Upper lobe of left lung (tissue), 6 donors: ENCODE data around the gene COMTD1. TPM values are rescaled to one million over a fixed set of nuclear protein-coding genes. Genes with fewer than 3 reads are reported as not detected.
A peak's percentile ranks its signal among the peaks of the same experiment; 100 is the strongest.

Experiments used
- ATAC-seq, 2 donors: fragments of 200-7000 bp; cut with Tn5 transposase; one replicate each; pipeline ENCODE4 v1.9.1; 2022; ENCODE audit warnings: mild to moderate bottlenecking in 2 of 2, moderate library complexity in 2 of 2; ENCODE audit not compliant: low FRiP score in 2 of 2
- DNase-seq, 2 donors: peaks; one replicate each; pipeline ENCODE4 v3.0.0-alpha.2; 2019 to 2020
- H3K27ac ChIP-seq, 4 donors: fragments of 200-600 bp; sonication (generic); one replicate each; pipeline ENCODE4 v1.5.1; 2016 to 2019
- H3K27me3 ChIP-seq, 4 donors: fragments of 200-600 bp; sonication (generic); one replicate each; pipeline ENCODE4 v1.5.1; 2017 to 2019
- H3K36me3 ChIP-seq, 4 donors: fragments of 200-600 bp; sonication (generic); one replicate each; pipeline ENCODE4 v1.5.1; 2016 to 2019
- H3K4me1 ChIP-seq, 4 donors: fragments of 200-600 bp; sonication (generic); one replicate each; pipeline ENCODE4 v1.5.1; 2018 to 2019
- H3K4me3 ChIP-seq, 4 donors: fragments of 200-600 bp; sonication (generic); one replicate each; pipeline ENCODE4 v1.5.1; 2017 to 2019; ENCODE audit warnings: mild to moderate bottlenecking in 2 of 4, moderate library complexity in 1 of 4
- H3K9me3 ChIP-seq, 4 donors: fragments of 200-600 bp; sonication (generic); one replicate each; pipeline ENCODE4 v1.5.1; 2018 to 2019
- CTCF ChIP-seq, 6 experiments: fragments of 450-650 bp in 4 of 6; fragments of 200-600 bp in 2 of 6; sonication (generic) in 2 of 6; IDR thresholded peaks; one replicate each; pipeline ENCODE4 v1.5.1; 2016 to 2019; ENCODE audit warnings: antibody characterized with exemption in 6 of 6
- EP300 ChIP-seq, 4 donors: sonication (generic); formaldehyde crosslinking; IDR thresholded peaks; one replicate each; pipeline ENCODE4 v1.5.1; 2017; ENCODE audit warnings: antibody characterized with exemption in 4 of 4, control low read depth in 2 of 4
- POLR2A ChIP-seq, 4 donors: fragments of 450-650 bp; IDR thresholded peaks; one replicate each; pipeline ENCODE4 v1.5.1; 2016 to 2017; ENCODE audit warnings: antibody characterized with exemption in 4 of 4, mild to moderate bottlenecking in 2 of 4
- POLR2AphosphoS5 ChIP-seq, 2 donors: sonication (generic); formaldehyde crosslinking; IDR thresholded peaks; one replicate each; pipeline ENCODE4 v1.5.1; 2017; ENCODE audit warnings: antibody characterized with exemption in 2 of 2
- WGBS, 2 donors: methylation state at CpG; one replicate each; pipeline ENCODE4 v1.1.5; 2017 to 2018; 5-methylcytosine and 5-hydroxymethylcytosine counted together
- total RNA-seq, 6 donors: library from RNA; depleted of rRNA in 4 of 6; stranded (reverse); fragments of >200 nt in 4 of 6; gene quantifications; one replicate each; pipeline versions ENCODE4 v1.1.0 to v1.2.1, GENCODE V29; 2016 to 2021
- donor health status: DM: no; HTN: no; CAD: no; lungs with moderate emphysema.
- donor health status: DM: no; HTN: yes; CAD: no; lungs with severe emphysema.

The COMTD1 gene
- 10 to 100 TPM; 28.0 to 56.6 (median 35.6) TPM for total RNA-seq

- ATAC-seq = peak; percentile 91 to 94
- H3K4me3 ChIP-seq = peak within 1 kb of the TSS; percentile 61 to 89 (median 74)
- WGBS, 2 donors = 1% methylated on average over 21 to 50 of the region's 76 CpGs
- peaks cover 18 to 20% (median 20%) of the 10 kb centered on the region in 4 donors for H3K4me1 ChIP-seq
- peaks cover 0 to 19% (median 12%) of the 10 kb centered on the region in 4 donors for H3K36me3 ChIP-seq
- TF ChIP-seq CTCF (IDR thresholded peaks at IDR 0.05) = peak; percentile 100
- TF ChIP-seq POLR2A (IDR thresholded peaks at IDR 0.05) = peak in 2 of 4 donors; percentile 24 to 32
- TF ChIP-seq POLR2AphosphoS5 (IDR thresholded peaks at IDR 0.05) = peak; percentile 7 to 48
- no peak for TF ChIP-seq EP300 (IDR thresholded peaks at IDR 0.05)
- peak within 1 kb of the TSS; percentile 87 to 92 (median 88) for H3K27ac ChIP-seq
- no peaks in the 10 kb centered on the region for H3K9me3 ChIP-seq
- peak; percentile 99 to 100 for DNase-seq
- H3K27me3 ChIP-seq = no peaks in the 10 kb centered on the region
Observed at GRCh38 chr10:75235375-75236177, at the start of gene COMTD1. TSS of gene COMTD1 (minus strand) at chr10:75235957. CDS start at chr10:75235928, 29 bp downstream.

- WGBS, 2 donors = 50 to 51% methylated on average over 12 of the region's 12 CpGs
- TF ChIP-seq POLR2AphosphoS5 (IDR thresholded peaks at IDR 0.05) (no peak), CTCF (IDR thresholded peaks at IDR 0.05) (no peak), POLR2A (IDR thresholded peaks at IDR 0.05) (no peak), EP300 (IDR thresholded peaks at IDR 0.05) (no peak)
- DNase-seq (no peak), ATAC-seq (no peak)
- Histone ChIP-seq H3K4me1 (peaks cover 5 to 25% (median 18%) of the 10 kb centered on the region in 4 donors), H3K4me3 (peak overlapping the region in 2 of 4 donors; percentile 2 to 7), H3K9me3 (no peaks in the 10 kb centered on the region), H3K27me3 (no peaks in the 10 kb centered on the region), H3K27ac (peak overlapping the region; percentile 57 to 83 (median 68)), H3K36me3 (no peaks in the 10 kb centered on the region)
Observed at GRCh38 chr10:75283671-75284470, 48.1 kb upstream of the COMTD1 start.

DNA sequence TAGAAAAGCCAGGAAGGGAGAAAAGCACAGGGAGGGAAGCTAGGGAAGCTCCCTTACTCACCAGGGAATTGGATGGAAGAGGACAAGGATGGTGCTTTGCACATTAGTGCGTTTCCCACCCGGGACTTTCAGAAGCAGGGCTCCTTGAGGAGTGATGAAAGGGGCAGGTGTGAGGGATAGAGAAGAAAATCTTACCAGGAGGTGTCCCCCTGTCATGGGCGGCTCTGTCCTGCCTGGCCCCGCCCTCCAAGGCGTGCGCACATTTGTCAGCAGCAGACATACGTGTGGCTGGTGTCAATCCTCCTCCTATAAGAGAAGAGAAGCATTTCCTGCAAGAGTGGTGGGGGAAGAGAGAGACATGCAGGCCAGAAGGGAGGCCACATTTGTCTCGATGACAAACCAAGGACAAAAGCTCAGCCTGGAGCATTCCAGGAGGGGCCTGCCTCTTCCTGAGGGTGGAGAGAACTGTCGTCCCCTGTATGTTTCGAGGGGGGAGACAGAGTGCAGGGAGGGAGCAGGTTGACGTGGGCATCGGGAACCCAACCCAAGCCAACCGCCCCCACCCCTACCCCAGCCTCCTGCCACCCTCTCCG lies 47.4 kb upstream of the COMTD1 start:
- DNase-seq (peak in 1 of 2 donors; percentile 45), ATAC-seq (no peak)
- Histone ChIP-seq H3K4me3 (peak overlapping the region in 2 of 4 donors; percentile 2 to 7), H3K9me3 (no peaks in the 10 kb centered on the region), H3K36me3 (no peaks in the 10 kb centered on the region), H3K27me3 (no peaks in the 10 kb centered on the region), H3K4me1 (peaks cover 5 to 25% (median 18%) of the 10 kb centered on the region in 4 donors), H3K27ac (peak overlapping the region; percentile 57 to 83 (median 68))
- 30 to 42% methylated on average over 12 to 13 of the region's 14 CpGs for WGBS, 2 donors
- TF ChIP-seq EP300 (IDR thresholded peaks at IDR 0.05) (no peak), POLR2AphosphoS5 (IDR thresholded peaks at IDR 0.05) (peak in 1 of 2 donors; percentile 11), POLR2A (IDR thresholded peaks at IDR 0.05) (no peak), CTCF (IDR thresholded peaks at IDR 0.05) (no peak)

DNA sequence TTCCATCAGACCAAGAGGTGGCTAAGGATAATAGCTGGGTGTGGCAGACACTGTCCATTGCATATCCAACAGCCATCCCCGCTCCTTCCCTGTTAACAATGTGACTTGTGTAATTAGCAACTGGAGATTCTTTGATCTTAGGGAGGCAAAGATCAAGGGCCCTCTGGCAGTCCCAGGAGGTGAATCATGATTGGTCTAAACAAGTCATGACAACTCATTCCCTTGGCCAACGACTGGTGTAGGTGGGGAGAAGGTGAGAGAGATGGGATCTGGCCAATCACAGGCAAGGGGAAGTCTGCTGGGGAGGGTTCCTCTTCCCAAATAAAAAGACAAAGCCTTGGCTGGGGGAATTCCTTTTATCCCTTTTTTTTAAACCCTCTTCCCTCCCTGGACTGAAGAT lies 46.2 kb upstream of the COMTD1 start:
- 61 to 67% methylated on average over 2 of the region's 2 CpGs for WGBS, 2 donors
- ATAC-seq = no peak
- Histone ChIP-seq H3K9me3 (no peaks in the 10 kb centered on the region), H3K27ac (no peak overlapping the region), H3K27me3 (no peaks in the 10 kb centered on the region), H3K4me3 (no peak overlapping the region), H3K36me3 (no peaks in the 10 kb centered on the region), H3K4me1 (peaks cover 3 to 21% (median 16%) of the 10 kb centered on the region in 4 donors)
- TF ChIP-seq POLR2AphosphoS5 (IDR thresholded peaks at IDR 0.05) (no peak), CTCF (IDR thresholded peaks at IDR 0.05) (no peak), POLR2A (IDR thresholded peaks at IDR 0.05) (no peak), EP300 (IDR thresholded peaks at IDR 0.05) (no peak)
- DNase-seq = no peak
